H1 (cell line): ENCODE measurements around the gene TRAPPC2. TPM values are rescaled to one million over a fixed set of nuclear protein-coding genes. Genes with fewer than 3 reads are reported as not detected.

Experiments used
- CBX8 ChIP-seq: fragments of 300-800, 300-1000 bp; sonication (generic); IDR thresholded peaks from 2 replicates; pipeline ENCODE4 v1.7.1; 2016; ENCODE audit warnings: low read depth, low read length, borderline replicate concordance
- CTCF ChIP-seq, 3 experiments: IDR thresholded peaks; 1 replicate in 2 of 3; 2 replicates in 1 of 3; pipeline versions ENCODE4 v1.5.1 to v1.6.1; 2011; ENCODE audit warnings: low read length in 3 of 3, mild to moderate bottlenecking in 3 of 3, inconsistent platforms in 2 of 3, low read depth in 1 of 3, moderate library complexity in 1 of 3; ENCODE audit not compliant: insufficient read depth in 1 of 3; ENCODE audit errors: control extremely low read depth in 1 of 3
- FOSL1 ChIP-seq: IDR thresholded peaks from 2 replicates; pipeline ENCODE4 v1.6.1; 2011; ENCODE audit warnings: mild to moderate bottlenecking, low read depth, low read length, moderate library complexity; ENCODE audit not compliant: insufficient read depth
- NANOG ChIP-seq: IDR thresholded peaks from 2 replicates; pipeline ENCODE4 v1.6.1; 2011; ENCODE audit warnings: low read length, low read depth, mild to moderate bottlenecking, inconsistent platforms; ENCODE audit not compliant: insufficient read depth, poor library complexity, severe bottlenecking
- RXRA ChIP-seq: IDR thresholded peaks from 2 replicates; pipeline ENCODE4 v1.6.1; 2011; ENCODE audit warnings: low read depth, mild to moderate bottlenecking, low read length, moderate library complexity; ENCODE audit not compliant: insufficient read depth
- TAF7 ChIP-seq: optimal IDR thresholded peaks from 2 replicates; pipeline ENCODE3; 2011; ENCODE audit warnings: low read depth, mild to moderate bottlenecking, inconsistent platforms, low read length, moderate library complexity, borderline replicate concordance
- polyA plus RNA-seq, 7 experiments: library from polyadenylated mRNA; depleted of rRNA in 3 of 7; stranded (reverse) in 5 of 7; unstranded in 2 of 7; fragments of >200 nt in 5 of 7; fragments of 200-250 nt in 2 of 7; gene quantifications; 1 replicate in 5 of 7; 2 replicates in 1 of 7; 4 replicates in 1 of 7; pipeline versions ENCODE4 v1.2.1 to v1.2.3, GENCODE V29; 2011 to 2013; ENCODE audit warnings: missing spikeins in 2 of 7, mixed read lengths in 2 of 7
- total RNA-seq: library from RNA; stranded (reverse); fragmentation: NEBNext Ultra II Directional; extraction: Animal tissue kit (Norgen Biotek cat#: 25700); gene quantifications from 2 replicates; pipeline ENCODE4 v1.2.1, GENCODE V29; 2021
- TF ChIP-seq, protein P1 (sequence below): fragments of 300-600 bp; sonication (generic); IDR thresholded peaks from 2 replicates; pipeline ENCODE4 v1.7.1; 2012; ENCODE audit warnings: low read length, moderate library complexity, mild to moderate bottlenecking, inconsistent platforms; ENCODE audit not compliant: insufficient replicate concordance
- TF ChIP-seq, protein P2 (sequence below): IDR thresholded peaks from 2 replicates; pipeline ENCODE4 v1.6.1; 2011; ENCODE audit warnings: low read depth, mild to moderate bottlenecking, low read length; ENCODE audit not compliant: insufficient read depth

The TRAPPC2 gene
- total and polyA plus RNA-seq, 2 of the 8 experiments (the other 6 are each of a cell fraction or from before 2014, with no cell fraction given), result 6.7 to 10.8 TPM

DNA sequence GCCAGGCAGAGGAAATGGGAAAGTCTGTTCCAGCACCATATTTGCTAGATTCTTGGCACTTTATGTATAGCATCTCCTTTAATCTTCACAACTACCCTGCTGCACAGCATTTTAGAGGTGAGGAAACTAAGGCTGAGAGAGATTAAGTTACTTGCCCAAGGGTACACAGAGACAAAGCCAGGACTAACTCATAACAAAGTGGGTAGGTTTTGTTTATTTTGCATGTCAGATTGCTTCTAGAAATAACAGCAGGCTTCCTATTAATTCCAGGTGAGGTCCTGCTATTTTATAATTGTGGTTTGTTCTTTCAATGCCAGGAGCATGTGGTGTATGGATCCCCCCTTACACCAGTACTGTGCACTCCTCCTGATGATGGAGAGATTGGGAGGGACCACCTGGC, 66.5 kb downstream of the TRAPPC2 start (continued):
- TF ChIP-seq, protein P1, sequence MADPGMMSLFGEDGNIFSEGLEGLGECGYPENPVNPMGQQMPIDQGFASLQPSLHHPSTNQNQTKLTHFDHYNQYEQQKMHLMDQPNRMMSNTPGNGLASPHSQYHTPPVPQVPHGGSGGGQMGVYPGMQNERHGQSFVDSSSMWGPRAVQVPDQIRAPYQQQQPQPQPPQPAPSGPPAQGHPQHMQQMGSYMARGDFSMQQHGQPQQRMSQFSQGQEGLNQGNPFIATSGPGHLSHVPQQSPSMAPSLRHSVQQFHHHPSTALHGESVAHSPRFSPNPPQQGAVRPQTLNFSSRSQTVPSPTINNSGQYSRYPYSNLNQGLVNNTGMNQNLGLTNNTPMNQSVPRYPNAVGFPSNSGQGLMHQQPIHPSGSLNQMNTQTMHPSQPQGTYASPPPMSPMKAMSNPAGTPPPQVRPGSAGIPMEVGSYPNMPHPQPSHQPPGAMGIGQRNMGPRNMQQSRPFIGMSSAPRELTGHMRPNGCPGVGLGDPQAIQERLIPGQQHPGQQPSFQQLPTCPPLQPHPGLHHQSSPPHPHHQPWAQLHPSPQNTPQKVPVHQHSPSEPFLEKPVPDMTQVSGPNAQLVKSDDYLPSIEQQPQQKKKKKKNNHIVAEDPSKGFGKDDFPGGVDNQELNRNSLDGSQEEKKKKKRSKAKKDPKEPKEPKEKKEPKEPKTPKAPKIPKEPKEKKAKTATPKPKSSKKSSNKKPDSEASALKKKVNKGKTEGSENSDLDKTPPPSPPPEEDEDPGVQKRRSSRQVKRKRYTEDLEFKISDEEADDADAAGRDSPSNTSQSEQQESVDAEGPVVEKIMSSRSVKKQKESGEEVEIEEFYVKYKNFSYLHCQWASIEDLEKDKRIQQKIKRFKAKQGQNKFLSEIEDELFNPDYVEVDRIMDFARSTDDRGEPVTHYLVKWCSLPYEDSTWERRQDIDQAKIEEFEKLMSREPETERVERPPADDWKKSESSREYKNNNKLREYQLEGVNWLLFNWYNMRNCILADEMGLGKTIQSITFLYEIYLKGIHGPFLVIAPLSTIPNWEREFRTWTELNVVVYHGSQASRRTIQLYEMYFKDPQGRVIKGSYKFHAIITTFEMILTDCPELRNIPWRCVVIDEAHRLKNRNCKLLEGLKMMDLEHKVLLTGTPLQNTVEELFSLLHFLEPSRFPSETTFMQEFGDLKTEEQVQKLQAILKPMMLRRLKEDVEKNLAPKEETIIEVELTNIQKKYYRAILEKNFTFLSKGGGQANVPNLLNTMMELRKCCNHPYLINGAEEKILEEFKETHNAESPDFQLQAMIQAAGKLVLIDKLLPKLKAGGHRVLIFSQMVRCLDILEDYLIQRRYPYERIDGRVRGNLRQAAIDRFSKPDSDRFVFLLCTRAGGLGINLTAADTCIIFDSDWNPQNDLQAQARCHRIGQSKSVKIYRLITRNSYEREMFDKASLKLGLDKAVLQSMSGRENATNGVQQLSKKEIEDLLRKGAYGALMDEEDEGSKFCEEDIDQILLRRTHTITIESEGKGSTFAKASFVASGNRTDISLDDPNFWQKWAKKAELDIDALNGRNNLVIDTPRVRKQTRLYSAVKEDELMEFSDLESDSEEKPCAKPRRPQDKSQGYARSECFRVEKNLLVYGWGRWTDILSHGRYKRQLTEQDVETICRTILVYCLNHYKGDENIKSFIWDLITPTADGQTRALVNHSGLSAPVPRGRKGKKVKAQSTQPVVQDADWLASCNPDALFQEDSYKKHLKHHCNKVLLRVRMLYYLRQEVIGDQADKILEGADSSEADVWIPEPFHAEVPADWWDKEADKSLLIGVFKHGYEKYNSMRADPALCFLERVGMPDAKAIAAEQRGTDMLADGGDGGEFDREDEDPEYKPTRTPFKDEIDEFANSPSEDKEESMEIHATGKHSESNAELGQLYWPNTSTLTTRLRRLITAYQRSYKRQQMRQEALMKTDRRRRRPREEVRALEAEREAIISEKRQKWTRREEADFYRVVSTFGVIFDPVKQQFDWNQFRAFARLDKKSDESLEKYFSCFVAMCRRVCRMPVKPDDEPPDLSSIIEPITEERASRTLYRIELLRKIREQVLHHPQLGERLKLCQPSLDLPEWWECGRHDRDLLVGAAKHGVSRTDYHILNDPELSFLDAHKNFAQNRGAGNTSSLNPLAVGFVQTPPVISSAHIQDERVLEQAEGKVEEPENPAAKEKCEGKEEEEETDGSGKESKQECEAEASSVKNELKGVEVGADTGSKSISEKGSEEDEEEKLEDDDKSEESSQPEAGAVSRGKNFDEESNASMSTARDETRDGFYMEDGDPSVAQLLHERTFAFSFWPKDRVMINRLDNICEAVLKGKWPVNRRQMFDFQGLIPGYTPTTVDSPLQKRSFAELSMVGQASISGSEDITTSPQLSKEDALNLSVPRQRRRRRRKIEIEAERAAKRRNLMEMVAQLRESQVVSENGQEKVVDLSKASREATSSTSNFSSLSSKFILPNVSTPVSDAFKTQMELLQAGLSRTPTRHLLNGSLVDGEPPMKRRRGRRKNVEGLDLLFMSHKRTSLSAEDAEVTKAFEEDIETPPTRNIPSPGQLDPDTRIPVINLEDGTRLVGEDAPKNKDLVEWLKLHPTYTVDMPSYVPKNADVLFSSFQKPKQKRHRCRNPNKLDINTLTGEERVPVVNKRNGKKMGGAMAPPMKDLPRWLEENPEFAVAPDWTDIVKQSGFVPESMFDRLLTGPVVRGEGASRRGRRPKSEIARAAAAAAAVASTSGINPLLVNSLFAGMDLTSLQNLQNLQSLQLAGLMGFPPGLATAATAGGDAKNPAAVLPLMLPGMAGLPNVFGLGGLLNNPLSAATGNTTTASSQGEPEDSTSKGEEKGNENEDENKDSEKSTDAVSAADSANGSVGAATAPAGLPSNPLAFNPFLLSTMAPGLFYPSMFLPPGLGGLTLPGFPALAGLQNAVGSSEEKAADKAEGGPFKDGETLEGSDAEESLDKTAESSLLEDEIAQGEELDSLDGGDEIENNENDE, result no peak
- TF ChIP-seq, protein P2, sequence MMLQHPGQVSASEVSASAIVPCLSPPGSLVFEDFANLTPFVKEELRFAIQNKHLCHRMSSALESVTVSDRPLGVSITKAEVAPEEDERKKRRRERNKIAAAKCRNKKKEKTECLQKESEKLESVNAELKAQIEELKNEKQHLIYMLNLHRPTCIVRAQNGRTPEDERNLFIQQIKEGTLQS, result no peak
- TF ChIP-seq CTCF (IDR thresholded peaks at IDR 0.05; ENCODE audit: control extremely low read depth in 1 of 3, insufficient read depth in 1 of 3, low read depth in 1 of 3, low read length in 3 of 3) (no peak), RXRA (no peak), TAF7 (no peak), FOSL1 (no peak), NANOG (no peak), CBX8 (no peak)
